SK-N-DZ (cell line): ENCODE data around the gene SLBP.
A peak's percentile ranks its signal among the peaks of the same experiment; 100 is the strongest.

ENCODE experiments used
- DNase-seq: peaks from one replicate; pipeline ENCODE4 v3.0.0-alpha.2; 2015; ENCODE audit warnings: low spot score

Gene SLBP

GRCh38 chr4:1727117-1728031 lies 15.3 kb upstream of the SLBP start:
- no peak for DNase-seq

DNA sequence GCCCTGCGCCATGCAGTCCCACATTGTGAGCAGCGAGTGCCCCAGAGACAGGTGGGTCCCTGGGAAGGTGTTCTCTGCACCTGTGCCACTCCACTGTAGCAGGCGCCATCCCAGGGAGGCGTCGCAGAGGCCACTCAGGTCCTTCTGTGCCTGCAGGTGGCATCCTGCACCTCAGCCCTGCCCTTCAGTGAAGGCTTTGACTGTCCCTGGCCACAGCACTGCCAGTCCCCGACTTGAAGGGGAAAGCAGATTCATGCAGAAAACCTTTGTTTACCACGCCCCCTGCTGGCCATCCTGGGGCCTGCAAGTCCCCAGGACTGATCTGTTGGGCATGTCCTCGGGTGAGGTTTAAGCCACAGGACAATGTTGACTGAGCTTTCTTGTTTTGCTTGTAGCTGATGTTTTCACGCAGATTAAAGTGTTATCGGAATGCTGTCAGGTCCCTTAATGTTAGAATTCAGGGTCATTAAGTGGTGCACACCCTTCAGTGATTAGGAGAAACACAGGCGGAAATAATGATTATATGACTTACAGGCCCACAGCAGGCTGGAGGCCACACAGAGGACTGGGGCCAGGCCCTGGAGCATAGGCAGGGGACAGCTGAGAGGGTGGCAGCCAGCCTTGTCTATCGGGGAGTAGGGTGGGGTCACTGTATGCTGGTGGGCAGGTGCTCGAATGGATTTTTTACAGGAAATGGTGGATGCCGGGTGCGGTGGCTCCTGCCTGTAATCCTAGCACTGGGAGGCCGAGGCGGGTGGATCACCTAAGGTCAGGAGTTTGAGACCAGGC lies 14.2 kb upstream of the SLBP start:
- peak; percentile 78 for DNase-seq

GRCh38 chr4:1725521-1725920 lies 13.4 kb upstream of the SLBP start:
- no peak for DNase-seq

DNA sequence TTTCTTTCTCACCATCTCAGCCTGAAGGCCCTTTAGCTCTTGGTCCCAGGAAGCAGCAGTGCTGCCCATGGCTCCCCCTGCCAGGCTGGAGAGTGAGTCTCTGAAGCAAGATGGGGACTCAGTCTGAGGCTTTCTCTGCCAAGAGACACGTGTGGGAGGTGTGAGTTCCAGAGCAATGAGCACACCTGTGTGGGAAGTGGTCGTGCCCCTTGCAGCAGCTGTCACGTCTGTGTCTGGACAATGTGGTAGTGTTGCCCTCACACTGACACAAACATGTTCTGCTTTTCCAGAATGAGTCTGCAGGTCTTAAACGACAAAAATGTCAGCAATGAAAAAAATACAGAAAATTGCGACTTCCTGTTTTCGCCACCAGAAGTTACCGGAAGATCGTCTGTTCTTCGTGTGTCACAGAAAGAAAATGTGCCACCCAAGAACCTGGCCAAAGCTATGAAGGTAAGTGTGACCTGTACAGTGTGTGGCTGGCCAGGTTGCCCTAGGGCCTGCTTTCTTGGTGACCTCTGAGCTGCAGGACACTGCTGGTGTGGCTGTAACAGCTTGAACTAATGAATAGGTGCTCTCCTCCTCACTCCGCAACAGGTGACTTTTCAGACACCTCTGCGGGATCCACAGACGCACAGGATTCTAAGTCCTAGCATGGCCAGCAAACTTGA lies 11.1 kb upstream of the SLBP start:
- DNase-seq, result no peak

- no peak for DNase-seq
These were observed 10.5 kb upstream of the SLBP start for GRCh38 chr4:1722551-1723118.

- no peak for DNase-seq
These were observed 9.8 kb upstream of the SLBP start for GRCh38 chr4:1721666-1722550.

DNA sequence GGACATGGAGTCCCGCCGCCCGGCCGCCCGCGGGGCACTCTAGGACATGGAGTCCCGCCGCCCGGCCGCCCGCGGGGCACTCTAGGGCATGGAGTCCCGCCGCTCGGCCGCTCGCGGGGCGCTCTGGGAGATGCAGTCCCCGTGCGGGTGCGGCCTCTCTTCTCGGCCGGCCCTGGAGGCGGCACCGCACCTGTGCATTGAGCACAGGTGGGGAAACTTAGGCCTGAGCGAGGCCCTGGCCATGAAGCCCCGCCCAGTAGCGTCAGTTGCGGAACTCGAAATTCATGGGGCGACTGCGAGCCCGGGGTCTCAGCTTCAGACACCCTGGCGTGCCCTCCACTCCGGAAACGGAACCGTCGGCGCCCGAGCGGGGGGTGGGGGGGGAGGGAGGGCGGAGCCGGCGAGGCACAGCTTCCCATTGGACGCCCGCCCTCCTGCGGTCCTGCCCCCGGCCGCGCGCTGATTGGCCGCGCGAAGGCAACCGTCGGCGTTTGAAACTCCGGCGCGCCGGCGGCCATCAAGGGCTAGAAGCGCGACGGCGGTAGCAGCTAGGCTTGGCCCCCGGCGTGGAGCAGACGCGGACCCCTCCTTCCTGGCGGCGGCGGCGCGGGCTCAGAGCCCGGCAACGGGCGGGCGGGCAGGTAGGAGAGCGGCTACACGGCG lies 9.0 kb upstream of the SLBP start, which contains the start of the genes TACC3 and TMEM129:
Gene TACC3 (plus strand): TSS at position 519 of the 663 bp plus-strand sequence. CDS start 1,901 bp downstream, outside the sequence.
Gene TMEM129 (minus strand): TSS at position 321 of the 663 bp plus-strand sequence. CDS start 486 bp downstream, outside the sequence.
- peak; percentile 93 for DNase-seq

GRCh38 chr4:1720163-1720983 lies 8.3 kb upstream of the SLBP start:
- no peak for DNase-seq

DNA sequence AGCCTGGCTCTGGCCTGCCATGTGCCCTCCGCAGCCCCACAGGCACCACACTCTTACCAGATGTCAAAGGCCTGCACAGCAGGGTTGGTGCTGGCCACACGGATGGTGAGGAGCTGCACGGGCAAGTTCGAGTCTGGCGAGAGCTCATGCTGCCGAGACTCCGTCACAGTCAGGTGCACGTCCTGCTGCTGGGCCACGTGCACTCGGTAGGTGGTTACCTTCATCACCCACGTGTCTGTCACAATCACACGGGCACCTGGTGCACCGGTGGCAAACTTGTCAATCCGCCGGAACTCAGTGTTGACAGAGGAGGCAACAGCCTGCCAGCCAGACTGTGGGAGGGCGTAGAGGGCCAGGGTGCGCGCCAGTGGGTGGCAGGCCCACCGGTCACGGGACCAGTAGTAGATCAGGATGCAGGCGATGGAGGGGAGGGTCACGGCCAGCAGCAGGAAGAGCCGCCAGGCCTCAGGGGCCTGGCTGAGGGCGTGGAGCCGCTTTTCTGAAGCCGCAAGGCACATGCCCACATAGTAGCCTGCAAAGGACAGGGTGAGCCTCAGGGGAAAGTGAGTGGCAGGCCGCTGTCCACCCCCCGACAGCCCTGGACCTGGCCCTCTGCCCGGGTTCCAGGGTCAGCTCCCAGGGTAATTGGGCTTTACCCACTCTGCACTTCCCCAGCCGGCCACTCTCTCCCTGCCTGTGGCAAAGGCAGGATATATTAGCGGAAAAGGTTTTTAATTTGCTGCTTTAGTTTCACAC lies 6.2 kb upstream of the SLBP start:
- DNase-seq, result no peak

DNA sequence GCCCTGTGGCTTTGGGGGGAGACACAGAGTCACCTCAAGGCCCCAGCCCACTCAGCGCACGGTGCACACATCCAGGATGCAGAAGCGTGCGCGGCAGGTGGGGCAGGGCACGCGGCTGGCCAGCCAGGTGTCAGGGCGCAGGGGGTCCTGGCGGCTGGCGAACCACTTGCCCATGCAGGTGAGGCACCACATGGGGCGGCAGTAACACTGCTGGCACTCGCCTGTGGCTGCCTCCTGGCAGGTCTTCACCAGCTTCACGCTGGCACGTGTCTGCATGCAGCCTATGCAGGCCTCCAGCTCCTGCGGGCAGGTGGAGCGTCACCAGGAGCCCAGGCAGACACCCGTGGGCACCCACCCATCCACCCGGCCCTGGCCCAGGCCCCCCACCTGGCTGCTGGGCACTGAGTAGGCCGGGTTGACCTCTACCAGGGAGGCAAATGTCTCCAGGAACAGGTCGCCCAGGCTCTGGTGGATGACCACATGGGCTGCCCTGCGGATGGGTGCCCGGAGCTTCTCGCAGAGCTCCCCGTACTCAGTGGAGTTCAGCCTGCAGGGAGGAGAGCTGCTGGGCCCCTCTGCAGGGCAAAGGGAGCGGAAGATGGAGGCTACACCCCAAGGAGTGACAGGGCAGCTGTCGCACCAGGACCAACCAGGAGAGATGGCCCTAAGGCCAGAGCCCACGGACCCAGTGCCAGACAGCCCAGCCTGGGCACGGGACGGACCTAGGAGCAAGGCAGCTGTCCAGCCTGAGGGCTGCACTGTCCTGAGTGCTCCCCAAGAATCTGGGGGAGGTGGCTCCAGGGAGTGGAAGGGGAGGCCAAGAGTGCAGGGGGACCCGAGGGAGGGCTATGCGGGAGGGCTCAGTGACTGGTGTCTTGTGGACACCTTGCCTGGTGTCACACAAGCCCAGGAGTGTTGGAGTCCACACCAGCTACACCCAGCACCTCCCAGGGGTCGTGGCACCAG lies 5.3 kb upstream of the SLBP start:
- no peak for DNase-seq

DNA sequence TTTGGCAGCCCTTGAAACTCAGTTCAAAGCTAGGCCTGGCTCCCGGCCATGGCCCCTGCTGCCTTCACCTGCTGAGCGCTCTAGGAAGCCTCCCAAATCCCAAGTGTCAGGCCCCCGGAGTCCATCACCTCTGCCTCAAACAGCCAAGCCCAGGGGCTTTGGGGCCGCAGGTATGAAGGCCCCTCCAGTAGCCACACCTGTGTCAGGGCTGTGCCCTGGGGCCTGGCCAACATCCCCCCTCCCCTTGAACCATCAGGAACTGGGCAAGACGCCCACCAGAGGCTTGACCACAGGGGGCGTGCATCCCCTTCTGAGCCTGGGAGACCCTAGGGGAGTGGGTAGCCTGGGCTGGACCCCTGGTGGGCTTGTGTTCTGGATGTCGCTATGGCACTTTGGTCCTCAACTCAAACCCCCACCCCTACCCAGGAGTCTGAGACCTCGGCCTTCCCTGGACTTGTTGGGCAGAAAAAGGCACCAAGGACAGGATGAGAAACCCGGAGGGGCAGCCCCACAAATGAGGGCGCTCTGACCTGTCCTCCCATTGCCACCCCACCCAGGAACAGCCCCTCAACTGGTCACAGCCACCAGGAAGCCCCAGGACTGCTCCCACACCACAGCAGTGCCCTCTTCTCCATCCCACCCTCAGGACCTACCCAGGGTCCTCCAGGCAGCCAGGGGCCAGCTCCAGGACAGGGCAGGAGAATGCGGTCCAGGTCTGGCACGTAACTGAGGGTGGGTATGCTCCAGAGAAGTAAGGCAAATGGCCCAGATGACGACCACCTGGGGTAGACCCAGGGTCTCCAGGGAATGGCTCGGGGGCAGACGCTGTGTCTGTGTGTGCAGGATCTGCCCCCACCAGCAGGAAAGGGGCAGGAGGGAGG lies 4.2 kb upstream of the SLBP start:
- DNase-seq, result no peak

DNA sequence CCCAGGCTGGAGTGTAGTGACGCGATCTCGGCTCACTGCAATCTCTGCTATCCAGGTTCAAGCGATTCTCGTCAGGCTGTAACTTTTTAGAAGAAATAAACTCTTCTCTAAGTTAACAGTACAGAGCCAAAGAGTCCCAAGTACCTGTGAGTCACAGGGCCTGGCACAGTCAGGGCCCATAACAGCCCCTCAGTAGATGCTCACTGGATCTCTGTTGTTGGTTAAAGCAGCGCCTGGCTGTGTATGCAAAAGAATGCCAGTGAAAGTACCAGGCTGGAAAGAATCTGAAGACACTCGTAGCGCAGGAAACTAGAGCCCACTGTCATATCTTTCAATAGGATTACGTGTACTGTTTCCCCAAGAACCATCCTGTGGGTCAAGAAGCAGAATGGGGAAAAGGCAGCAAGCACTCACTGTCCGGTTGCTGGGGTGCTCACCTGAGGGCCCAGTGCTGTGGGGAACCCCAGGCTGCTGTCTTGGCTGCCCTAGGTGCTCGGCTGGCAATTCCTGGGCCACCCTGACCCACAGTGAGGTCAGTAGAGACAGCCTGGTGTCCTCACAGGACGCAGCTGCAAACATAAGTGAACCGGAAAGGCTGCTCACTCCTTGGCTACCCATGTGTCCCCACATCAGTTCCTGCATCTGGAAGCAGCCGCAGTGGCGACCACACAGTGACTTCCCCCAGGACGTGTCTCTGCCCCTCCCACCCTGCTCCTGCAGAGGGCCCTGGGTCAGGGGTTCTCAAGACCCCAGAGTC lies 3.1 kb upstream of the SLBP start:
- DNase-seq, result no peak

DNA sequence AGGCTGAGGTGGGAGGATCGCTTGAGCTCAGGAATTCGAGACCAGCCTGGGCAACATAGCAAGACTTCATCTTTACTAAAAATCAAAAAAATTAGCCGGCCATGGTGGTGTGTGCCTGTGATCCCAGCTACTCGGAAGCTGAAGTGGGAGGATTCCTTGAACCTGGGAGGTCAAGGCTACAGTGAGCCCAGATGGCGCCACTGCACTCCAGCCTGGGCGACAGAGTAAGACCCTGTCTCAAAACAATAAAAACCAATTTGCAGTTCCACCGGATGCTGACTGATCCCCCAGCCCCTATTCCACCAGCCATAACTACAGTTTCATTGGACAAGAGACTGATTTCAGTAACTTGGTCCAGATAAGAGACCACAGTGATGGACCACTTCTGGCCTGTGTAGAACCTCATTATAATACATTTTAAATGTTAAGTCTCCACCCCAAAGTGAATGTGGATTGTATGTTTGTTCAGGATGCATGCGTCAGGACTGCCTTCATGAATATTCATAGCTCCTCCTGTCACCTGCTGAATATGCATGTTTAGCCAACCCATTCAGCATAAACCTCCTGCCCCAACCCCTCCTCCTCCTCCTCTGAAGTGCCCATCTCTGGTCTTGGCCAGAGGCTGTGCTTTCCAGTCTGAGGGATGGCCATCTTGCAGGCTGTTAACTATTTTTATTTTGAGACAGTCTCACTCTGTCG lies 2.3 kb upstream of the SLBP start:
- no peak for DNase-seq

DNA sequence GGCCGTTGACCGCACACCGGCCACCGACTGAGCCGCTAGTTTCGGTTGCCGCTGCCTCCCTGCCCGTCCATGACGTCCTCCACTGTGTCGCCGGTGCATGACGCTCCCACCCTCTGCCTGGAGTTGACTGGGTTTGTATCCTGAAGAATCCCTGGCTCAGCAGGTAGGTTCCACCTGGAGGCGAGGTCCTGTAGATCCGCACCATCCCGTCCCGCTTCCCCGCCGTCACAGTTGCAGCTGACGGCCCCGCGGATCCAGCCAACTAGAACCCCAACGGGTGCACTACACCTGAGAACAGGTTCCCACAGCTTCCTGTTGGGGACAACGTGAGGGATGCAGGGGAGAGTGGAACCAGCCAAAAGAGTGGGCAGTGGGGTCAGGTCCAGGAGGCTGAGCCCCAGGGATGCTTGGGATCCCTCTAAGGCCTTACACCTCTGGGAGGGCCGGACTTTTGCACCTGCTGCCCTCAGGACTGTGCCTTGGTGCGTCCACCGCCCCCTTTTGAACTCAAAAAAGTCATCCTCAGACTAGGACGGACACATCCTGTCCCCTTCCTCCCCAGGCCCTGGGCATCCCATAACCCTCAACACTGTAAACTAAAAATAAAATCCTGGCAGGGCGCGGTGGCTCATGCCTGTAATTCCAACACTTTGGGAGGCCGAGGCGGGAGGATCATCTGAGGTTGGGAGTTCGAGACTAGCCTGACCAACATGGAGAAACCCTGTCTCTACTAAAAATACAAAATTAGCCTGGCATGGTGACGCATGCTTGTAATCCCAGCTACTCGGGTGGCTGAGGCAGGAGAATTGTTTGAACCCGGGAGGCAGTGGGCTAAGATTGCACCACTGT lies 1.1 kb upstream of the SLBP start:
- no peak for DNase-seq
